ENCODE measurements around the gene AP1G2. TPM values are rescaled to one million over a fixed set of nuclear protein-coding genes. Genes with fewer than 3 reads are reported as not detected.

AP1G2 gene
- total and polyA plus RNA-seq, 2 of the 13 experiments (the other 11 are each of a cell fraction or from before 2014, with no cell fraction given): 96.9 to 611 TPM

- TF ChIP-seq SP2 (CRISPR knock-in tag; IDR thresholded peaks at IDR 0.05): peak; percentile 77
- peak; percentile 95 for TF ChIP-seq ZC3H13 (CRISPR knock-in tag; IDR thresholded peaks at IDR 0.05)
- TF ChIP-seq HDAC2 (CRISPR knock-in tag; IDR thresholded peaks at IDR 0.05): peak; percentile 96
- TF ChIP-seq ZFX (CRISPR knock-in tag; IDR thresholded peaks at IDR 0.05; ENCODE audit: low read depth): peak; percentile 100
- TF ChIP-seq, protein P1, sequence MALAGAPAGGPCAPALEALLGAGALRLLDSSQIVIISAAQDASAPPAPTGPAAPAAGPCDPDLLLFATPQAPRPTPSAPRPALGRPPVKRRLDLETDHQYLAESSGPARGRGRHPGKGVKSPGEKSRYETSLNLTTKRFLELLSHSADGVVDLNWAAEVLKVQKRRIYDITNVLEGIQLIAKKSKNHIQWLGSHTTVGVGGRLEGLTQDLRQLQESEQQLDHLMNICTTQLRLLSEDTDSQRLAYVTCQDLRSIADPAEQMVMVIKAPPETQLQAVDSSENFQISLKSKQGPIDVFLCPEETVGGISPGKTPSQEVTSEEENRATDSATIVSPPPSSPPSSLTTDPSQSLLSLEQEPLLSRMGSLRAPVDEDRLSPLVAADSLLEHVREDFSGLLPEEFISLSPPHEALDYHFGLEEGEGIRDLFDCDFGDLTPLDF (CRISPR knock-in tag; IDR thresholded peaks at IDR 0.05): peak; percentile 96
- peak; percentile 97 for TF ChIP-seq ZNF180 (CRISPR knock-in tag; IDR thresholded peaks at IDR 0.05; ENCODE audit: borderline replicate concordance, low read depth)
- TF ChIP-seq, protein P2, sequence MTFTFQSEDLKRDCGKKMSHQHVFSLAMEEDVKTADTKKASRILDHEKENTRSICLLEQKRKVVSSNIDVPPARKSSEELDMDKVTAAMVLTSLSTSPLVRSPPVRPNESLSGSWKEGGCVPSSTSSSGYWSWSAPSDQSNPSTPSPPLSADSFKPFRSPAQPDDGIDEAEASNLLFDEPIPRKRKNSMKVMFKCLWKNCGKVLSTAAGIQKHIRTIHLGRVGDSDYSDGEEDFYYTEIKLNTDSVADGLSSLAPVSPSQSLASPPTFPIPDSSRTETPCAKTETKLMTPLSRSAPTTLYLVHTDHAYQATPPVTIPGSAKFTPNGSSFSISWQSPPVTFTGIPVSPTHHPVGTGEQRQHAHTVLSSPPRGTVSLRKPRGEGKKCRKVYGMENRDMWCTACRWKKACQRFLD (CRISPR knock-in tag; IDR thresholded peaks at IDR 0.05; ENCODE audit: borderline replicate concordance): peak; percentile 99
- TF ChIP-seq ZNF383 (CRISPR knock-in tag; IDR thresholded peaks at IDR 0.05; ENCODE audit: borderline replicate concordance): peak; percentile 100
- TF ChIP-seq ZNF883 (CRISPR knock-in tag; IDR thresholded peaks at IDR 0.05; ENCODE audit: not compliant biosample characterization): peak; percentile 100
- peak; percentile 26; the same call in 1 of the 2 replicates for TF ChIP-seq MNT (IDR thresholded peaks at IDR 0.05)
- peak; percentile 96 for TF ChIP-seq ELF4 (CRISPR knock-in tag; IDR thresholded peaks at IDR 0.05; ENCODE audit: borderline replicate concordance)
- peak; percentile 72 for TF ChIP-seq MAZ (IDR thresholded peaks at IDR 0.05; ENCODE audit: borderline replicate concordance, low read depth, low read length)
- peak; percentile 99 for TF ChIP-seq MAZ (CRISPR knock-in tag; IDR thresholded peaks at IDR 0.05; ENCODE audit: low read depth)
- TF ChIP-seq JDP2 (CRISPR knock-in tag; IDR thresholded peaks at IDR 0.05; ENCODE audit: borderline replicate concordance): no peak; the same call in 1 of the 2 replicates
- no peak for TF ChIP-seq SMARCE1 (IDR thresholded peaks at IDR 0.05; ENCODE audit: borderline replicate concordance)
- peak; percentile 98 for TF ChIP-seq ZNF431 (CRISPR knock-in tag; IDR thresholded peaks at IDR 0.05; ENCODE audit: borderline replicate concordance, low read depth)
- TF ChIP-seq EZH2 (conservative IDR thresholded peaks at IDR 0.05; ENCODE audit: low read depth, low read length): no peak
- peak; percentile 95 for TF ChIP-seq ZMYM4 (CRISPR knock-in tag; IDR thresholded peaks at IDR 0.05)
- peak; percentile 66 for TF ChIP-seq NFYB (CRISPR knock-in tag; IDR thresholded peaks at IDR 0.05)
- TF ChIP-seq HNRNPL (IDR thresholded peaks at IDR 0.05; ENCODE audit: low read depth, low read length): peak; percentile 71; the same call in 1 of the 2 replicates
- TF ChIP-seq ZNF616 (CRISPR knock-in tag; IDR thresholded peaks at IDR 0.05; ENCODE audit: low read depth): peak; percentile 95
- TF ChIP-seq ZNF674 (CRISPR knock-in tag; IDR thresholded peaks at IDR 0.05; ENCODE audit: low read depth): peak; percentile 93; the same call in 1 of the 2 replicates
- TF ChIP-seq ZNF773 (CRISPR knock-in tag; IDR thresholded peaks at IDR 0.05; ENCODE audit: borderline replicate concordance): peak; percentile 96; the same call in 1 of the 2 replicates
- peak; percentile 78 for TF ChIP-seq LBX2 (CRISPR knock-in tag; IDR thresholded peaks at IDR 0.05; ENCODE audit: borderline replicate concordance)
These were observed 11.5 kb downstream of the AP1G2 start, which contains the start of gene THTPA (continued) for GRCh38 chr14:23555882-23556699.
